Measurements from ENCODE around the gene TEAD1. TPM values are rescaled to one million over a fixed set of nuclear protein-coding genes. Genes with fewer than 3 reads are reported as not detected.

Gene TEAD1
- total and polyA plus RNA-seq, 10 of the 15 experiments (the other 5 are each of a cell fraction or from before 2014, with no cell fraction given) = 0.01 to 0.59 (median 0.04) TPM; not detected in 6

DNA sequence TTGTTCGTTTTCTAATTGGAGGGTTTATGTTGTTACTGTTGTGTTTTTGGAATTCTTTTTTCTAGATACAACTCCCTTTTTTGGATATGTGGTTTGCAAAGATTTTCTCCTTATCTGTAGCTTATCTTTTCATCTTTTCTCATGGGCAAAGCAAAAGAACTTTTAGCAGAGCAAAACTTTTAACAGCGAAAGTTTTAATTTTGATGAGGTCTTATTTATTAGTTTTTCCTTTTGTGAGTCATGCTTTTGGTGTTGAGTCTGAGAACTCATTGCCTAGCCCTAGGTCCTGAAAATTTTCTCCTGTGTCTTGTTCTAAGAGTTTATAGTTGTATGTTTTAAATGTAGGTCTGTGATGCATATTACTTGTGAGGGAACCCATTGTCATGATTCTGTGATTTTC, 99.4 kb downstream of the TEAD1 start:
- in situ Hi-C loops (cut with MboI) = no loop called here
- no peak overlapping the region for H3K4me3 ChIP-seq
- SMC1A ChIA-PET (ENCODE audit: uncharacterized antibody, unreplicated experiment) = interaction anchor here (1.2 kb wide), 1 partner anchor 207 kb away, joined by 3 read pairs; no protein-coding TSS in a partner anchor
- H3K4me2 ChIP-seq (ENCODE audit: control insufficient read depth, insufficient read depth) = no peak overlapping the region
- ATAC-seq = no peak
- WGBS (ENCODE audit: insufficient coverage, insufficient replicate concordance, low lambda C conversion rate, missing lambda C conversion rate) = 21% methylated on average over 2 of the region's 2 CpGs
- H3K9me3 ChIP-seq (replicated peaks; ENCODE audit: control insufficient read depth, insufficient read depth, low read length) = no peaks in the 10 kb centered on the region
- FAIRE-seq = no peak
- CTCF ChIA-PET = no interaction called here
- H3K27me3 ChIP-seq (replicated peaks in 1 of 2; ENCODE audit: control insufficient read depth in 2 of 2, insufficient read depth in 2 of 2, low read length in 1 of 2) = no peaks in the 10 kb centered on the region
- H3K36me3 ChIP-seq (ENCODE audit: control insufficient read depth in 2 of 2, insufficient read depth in 2 of 2, low read length in 1 of 2) = no peaks in the 10 kb centered on the region
- TF ChIP-seq, protein P1, sequence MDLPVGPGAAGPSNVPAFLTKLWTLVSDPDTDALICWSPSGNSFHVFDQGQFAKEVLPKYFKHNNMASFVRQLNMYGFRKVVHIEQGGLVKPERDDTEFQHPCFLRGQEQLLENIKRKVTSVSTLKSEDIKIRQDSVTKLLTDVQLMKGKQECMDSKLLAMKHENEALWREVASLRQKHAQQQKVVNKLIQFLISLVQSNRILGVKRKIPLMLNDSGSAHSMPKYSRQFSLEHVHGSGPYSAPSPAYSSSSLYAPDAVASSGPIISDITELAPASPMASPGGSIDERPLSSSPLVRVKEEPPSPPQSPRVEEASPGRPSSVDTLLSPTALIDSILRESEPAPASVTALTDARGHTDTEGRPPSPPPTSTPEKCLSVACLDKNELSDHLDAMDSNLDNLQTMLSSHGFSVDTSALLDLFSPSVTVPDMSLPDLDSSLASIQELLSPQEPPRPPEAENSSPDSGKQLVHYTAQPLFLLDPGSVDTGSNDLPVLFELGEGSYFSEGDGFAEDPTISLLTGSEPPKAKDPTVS (IDR thresholded peaks at IDR 0.05; ENCODE audit: low read depth, low read length) = no peak
- no peak for TF ChIP-seq NR2C2 (IDR thresholded peaks at IDR 0.05; ENCODE audit: borderline replicate concordance, control insufficient read depth, insufficient read length, low read depth)
- no peak for TF ChIP-seq TAF1 (IDR thresholded peaks at IDR 0.05; ENCODE audit: borderline replicate concordance, low read depth, low read length)
- no peak for TF ChIP-seq RAD51 (IDR thresholded peaks at IDR 0.05)
- TF ChIP-seq, protein P2, sequence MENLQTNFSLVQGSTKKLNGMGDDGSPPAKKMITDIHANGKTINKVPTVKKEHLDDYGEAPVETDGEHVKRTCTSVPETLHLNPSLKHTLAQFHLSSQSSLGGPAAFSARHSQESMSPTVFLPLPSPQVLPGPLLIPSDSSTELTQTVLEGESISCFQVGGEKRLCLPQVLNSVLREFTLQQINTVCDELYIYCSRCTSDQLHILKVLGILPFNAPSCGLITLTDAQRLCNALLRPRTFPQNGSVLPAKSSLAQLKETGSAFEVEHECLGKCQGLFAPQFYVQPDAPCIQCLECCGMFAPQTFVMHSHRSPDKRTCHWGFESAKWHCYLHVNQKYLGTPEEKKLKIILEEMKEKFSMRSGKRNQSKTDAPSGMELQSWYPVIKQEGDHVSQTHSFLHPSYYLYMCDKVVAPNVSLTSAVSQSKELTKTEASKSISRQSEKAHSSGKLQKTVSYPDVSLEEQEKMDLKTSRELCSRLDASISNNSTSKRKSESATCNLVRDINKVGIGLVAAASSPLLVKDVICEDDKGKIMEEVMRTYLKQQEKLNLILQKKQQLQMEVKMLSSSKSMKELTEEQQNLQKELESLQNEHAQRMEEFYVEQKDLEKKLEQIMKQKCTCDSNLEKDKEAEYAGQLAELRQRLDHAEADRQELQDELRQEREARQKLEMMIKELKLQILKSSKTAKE (IDR thresholded peaks at IDR 0.05; ENCODE audit: low read depth, poor library complexity, severe bottlenecking) = no peak
- TF ChIP-seq SPI1 (IDR thresholded peaks at IDR 0.05; ENCODE audit: borderline replicate concordance, insufficient read depth, low read depth, low read length) = no peak
- TF ChIP-seq YBX1 (IDR thresholded peaks at IDR 0.05) = no peak
- no peak for TF ChIP-seq KLF5 (IDR thresholded peaks at IDR 0.05; ENCODE audit: partially characterized antibody)
- TF ChIP-seq, protein P3, sequence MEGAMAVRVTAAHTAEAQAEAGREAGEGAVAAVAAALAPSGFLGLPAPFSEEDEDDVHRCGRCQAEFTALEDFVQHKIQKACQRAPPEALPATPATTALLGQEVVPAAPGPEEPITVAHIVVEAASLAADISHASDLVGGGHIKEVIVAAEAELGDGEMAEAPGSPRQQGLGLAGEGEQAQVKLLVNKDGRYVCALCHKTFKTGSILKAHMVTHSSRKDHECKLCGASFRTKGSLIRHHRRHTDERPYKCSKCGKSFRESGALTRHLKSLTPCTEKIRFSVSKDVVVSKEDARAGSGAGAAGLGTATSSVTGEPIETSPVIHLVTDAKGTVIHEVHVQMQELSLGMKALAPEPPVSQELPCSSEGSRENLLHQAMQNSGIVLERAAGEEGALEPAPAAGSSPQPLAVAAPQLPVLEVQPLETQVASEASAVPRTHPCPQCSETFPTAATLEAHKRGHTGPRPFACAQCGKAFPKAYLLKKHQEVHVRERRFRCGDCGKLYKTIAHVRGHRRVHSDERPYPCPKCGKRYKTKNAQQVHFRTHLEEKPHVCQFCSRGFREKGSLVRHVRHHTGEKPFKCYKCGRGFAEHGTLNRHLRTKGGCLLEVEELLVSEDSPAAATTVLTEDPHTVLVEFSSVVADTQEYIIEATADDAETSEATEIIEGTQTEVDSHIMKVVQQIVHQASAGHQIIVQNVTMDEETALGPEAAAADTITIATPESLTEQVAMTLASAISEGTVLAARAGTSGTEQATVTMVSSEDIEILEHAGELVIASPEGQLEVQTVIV (IDR thresholded peaks at IDR 0.05; ENCODE audit: borderline replicate concordance, partially characterized antibody) = no peak
- TF ChIP-seq ASH2L (IDR thresholded peaks at IDR 0.05; ENCODE audit: borderline replicate concordance, low read depth) = no peak
- TF ChIP-seq HDGF (IDR thresholded peaks at IDR 0.05) = no peak
- TF ChIP-seq TCF3 (IDR thresholded peaks at IDR 0.05; ENCODE audit: borderline replicate concordance, insufficient read depth, low read depth, low read length) = no peak
- no peak for TF ChIP-seq SMC3 (IDR thresholded peaks at IDR 0.05; ENCODE audit: borderline replicate concordance, low read length)
- no peak for TF ChIP-seq PKNOX1 (IDR thresholded peaks at IDR 0.05)
- no peak for TF ChIP-seq TCF7 (IDR thresholded peaks at IDR 0.05; ENCODE audit: borderline replicate concordance)
- DNase-seq (ENCODE audit: low read depth, low spot score) = no peak
- no peaks in the 10 kb centered on the region for H4K20me1 ChIP-seq (ENCODE audit: control insufficient read depth, insufficient read depth)
- H3K79me2 ChIP-seq (ENCODE audit: control insufficient read depth, insufficient read depth, low read length) = no peaks in the 10 kb centered on the region
- no peak overlapping the region for H3K27ac ChIP-seq (ENCODE audit: control insufficient read depth, insufficient read depth)
- RAD21 ChIA-PET (ENCODE audit: unreplicated experiment) = no interaction called here
- BruUV-seq (replicated peaks) = no TSS peak
- no peak overlapping the region for H2AFZ ChIP-seq (ENCODE audit: control insufficient read depth, low read depth, low read length)
- POLR2A ChIA-PET = no interaction called here
- H3K4me1 ChIP-seq (ENCODE audit: control insufficient read depth, insufficient read depth, low read length) = no peaks in the 10 kb centered on the region
- intact Hi-C loops (cut with micrococcal nuclease; ENCODE audit: unreplicated experiment) = no loop called here
- H3K9ac ChIP-seq (ENCODE audit: control insufficient read depth, insufficient read depth, low read length) = no peak overlapping the region
